OCI-LY7 (cell line): ENCODE measurements around the gene CDH22. TPM values are rescaled to one million over a fixed set of nuclear protein-coding genes. Genes with fewer than 3 reads are reported as not detected.

Experiments
- BruUV-seq: library from RNA; stranded (reverse); fragments of 400-500 nt; replicated peaks from 2 replicates; lab custom pipeline; 2021; lab: Mats Ljungman, UMichigan
- CTCF ChIA-PET: fragments of 300-600 bp; sonication (Branson Sonifier 250); formaldehyde crosslinking; loops from one replicate; lab custom pipeline; 2022; ENCODE audit warnings: antibody characterized with exemption; ENCODE audit not compliant: unreplicated experiment; lab: Charles Lee
- POLR2A ChIA-PET: fragments of 300-600 bp; sonication (Branson Sonifier 250); formaldehyde crosslinking; loops from one replicate; lab custom pipeline; 2022; ENCODE audit warnings: antibody characterized with exemption; lab: Charles Lee
- DNase-seq: peaks from one replicate; pipeline ENCODE4 v3.0.0-alpha.2; 2015; ENCODE audit warnings: low spot score
- H2AFZ ChIP-seq: fragments of 200-600 bp; sonication (generic), shearing (Covaris generic); 2 replicates; pipeline ENCODE4 v1.6.1; 2014; ENCODE audit warnings: mild to moderate bottlenecking, antibody characterized with exemption, low read length, moderate library complexity
- H3K27ac ChIP-seq: fragments of 200-600 bp; sonication (generic); 2 replicates; pipeline ENCODE4 v1.5.1; 2014; ENCODE audit warnings: mixed run types, low read depth, mild to moderate bottlenecking, moderate library complexity, low read length, inconsistent platforms; ENCODE audit not compliant: poor library complexity, severe bottlenecking
- H3K36me3 ChIP-seq: fragments of 200-600 bp; sonication (generic); 2 replicates; pipeline ENCODE4 v1.6.1; 2014; ENCODE audit warnings: mild to moderate bottlenecking, antibody characterized with exemption, low read length, moderate library complexity, mixed read lengths; ENCODE audit not compliant: insufficient read depth
- H3K4me1 ChIP-seq: fragments of 200-600 bp; sonication (generic); 2 replicates; pipeline ENCODE4 v1.5.1; 2014; ENCODE audit warnings: mild to moderate bottlenecking, low read length; ENCODE audit not compliant: insufficient read depth, poor library complexity, severe bottlenecking
- H3K4me2 ChIP-seq: fragments of 200-600 bp; sonication (generic); 2 replicates; pipeline ENCODE4 v1.6.1; 2014; ENCODE audit warnings: mild to moderate bottlenecking, low read length
- H3K4me3 ChIP-seq: fragments of 200-600 bp; sonication (generic); 2 replicates; pipeline ENCODE4 v1.5.1; 2014; ENCODE audit warnings: mild to moderate bottlenecking, low read depth, low read length; ENCODE audit not compliant: poor library complexity, severe bottlenecking
- H3K79me2 ChIP-seq: fragments of 200-600 bp; sonication (generic); 2 replicates; pipeline ENCODE4 v1.6.1; 2016; ENCODE audit warnings: low read depth, mild to moderate bottlenecking, low read length, moderate library complexity, mixed read lengths; ENCODE audit not compliant: insufficient read depth
- H3K9me2 ChIP-seq: fragments of 200-600 bp; sonication (generic); 2 replicates; pipeline ENCODE4 v1.6.1; 2016; ENCODE audit warnings: mild to moderate bottlenecking, low read length, mixed read lengths; ENCODE audit not compliant: insufficient read depth
- H3K9me3 ChIP-seq: fragments of 200-600 bp; sonication (generic); 2 replicates; pipeline ENCODE4 v1.6.1; 2014; ENCODE audit warnings: mild to moderate bottlenecking, mixed run types, low read length, mixed read lengths
- H4K20me1 ChIP-seq: fragments of 200-600 bp; sonication (generic); 2 replicates; pipeline ENCODE4 v1.6.1; 2014; ENCODE audit warnings: mild to moderate bottlenecking, antibody characterized with exemption, low read length, moderate library complexity, mixed read lengths; ENCODE audit not compliant: insufficient read depth
- EZH2phosphoT487 ChIP-seq: fragments of 200-600 bp; sonication (generic); IDR thresholded peaks from 2 replicates; pipeline ENCODE4 v1.6.1; 2018; ENCODE audit warnings: low read depth, borderline replicate concordance, mild to moderate bottlenecking, mixed run types, antibody characterized with exemption, low read length, moderate library complexity, mixed read lengths
- intact Hi-C: fragments of 100-400 bp; cut with micrococcal nuclease; formaldehyde crosslinking; loops from one replicate; pipeline ENCODE4 v1.10.0; 2022; ENCODE audit not compliant: unreplicated experiment
- total RNA-seq, 2 experiments: library from RNA; depleted of rRNA in 1 of 2; stranded (reverse); fragments of >200 nt in 1 of 2; shearing (Covaris generic) in 1 of 2; gene quantifications; 2 replicates each; pipeline ENCODE4 v1.2.3, GENCODE V29; 2014 to 2022
- TF ChIP-seq, protein P1 (sequence below): fragments of 200-600 bp; sonication (generic); conservative IDR thresholded peaks from 2 replicates; pipeline ENCODE4 v1.5.1; 2014; ENCODE audit warnings: mild to moderate bottlenecking, antibody characterized with exemption, low read length, moderate library complexity, mixed read lengths

CDH22 gene
- total RNA-seq, 2 experiments from 2014 or later: not detected

DNA sequence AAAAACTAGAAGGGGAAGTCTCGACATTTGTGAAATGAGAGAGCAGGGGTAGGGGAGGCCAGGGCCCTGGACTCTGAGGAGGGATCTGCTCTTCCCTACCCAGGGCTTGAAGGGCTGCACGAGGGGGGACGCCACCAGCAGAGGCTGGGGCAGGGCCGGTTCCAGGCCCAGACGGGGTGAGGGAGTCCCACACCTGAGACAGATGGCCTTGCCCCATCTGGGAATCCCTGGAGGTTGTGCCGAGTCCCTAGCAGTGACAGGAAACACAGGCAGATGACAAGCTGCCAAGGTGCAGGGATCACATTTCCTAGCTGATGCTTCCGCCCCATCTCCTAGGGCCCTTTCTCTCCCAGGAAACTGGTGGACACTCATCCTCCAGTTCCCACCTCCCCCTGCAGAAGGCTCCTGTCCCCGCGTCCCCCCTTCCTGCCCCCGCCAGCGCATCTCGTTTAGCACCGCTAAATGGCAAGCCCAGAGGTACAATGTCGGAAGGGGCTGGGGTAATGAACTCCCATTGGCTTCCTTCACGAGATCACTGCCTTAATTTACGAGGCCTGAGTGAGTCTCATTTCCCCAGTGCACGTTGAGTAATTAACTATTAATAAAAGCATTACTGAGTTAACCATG, 35.2 kb upstream of the CDH22 start:
- ChIA-PET CTCF (no interaction called here), POLR2A (no interaction called here)
- intact Hi-C loops: no loop called here
- no peaks in the 10 kb centered on the region for H3K36me3 ChIP-seq
- DNase-seq: no peak
- H3K4me2 ChIP-seq: no peak overlapping the region
- no peaks in the 10 kb centered on the region for H3K9me3 ChIP-seq
- no peak overlapping the region for H3K27ac ChIP-seq
- no peaks in the 10 kb centered on the region for H4K20me1 ChIP-seq
- no peak overlapping the region for H3K4me3 ChIP-seq
- TF ChIP-seq EZH2phosphoT487: no peak
- TF ChIP-seq, protein P1, sequence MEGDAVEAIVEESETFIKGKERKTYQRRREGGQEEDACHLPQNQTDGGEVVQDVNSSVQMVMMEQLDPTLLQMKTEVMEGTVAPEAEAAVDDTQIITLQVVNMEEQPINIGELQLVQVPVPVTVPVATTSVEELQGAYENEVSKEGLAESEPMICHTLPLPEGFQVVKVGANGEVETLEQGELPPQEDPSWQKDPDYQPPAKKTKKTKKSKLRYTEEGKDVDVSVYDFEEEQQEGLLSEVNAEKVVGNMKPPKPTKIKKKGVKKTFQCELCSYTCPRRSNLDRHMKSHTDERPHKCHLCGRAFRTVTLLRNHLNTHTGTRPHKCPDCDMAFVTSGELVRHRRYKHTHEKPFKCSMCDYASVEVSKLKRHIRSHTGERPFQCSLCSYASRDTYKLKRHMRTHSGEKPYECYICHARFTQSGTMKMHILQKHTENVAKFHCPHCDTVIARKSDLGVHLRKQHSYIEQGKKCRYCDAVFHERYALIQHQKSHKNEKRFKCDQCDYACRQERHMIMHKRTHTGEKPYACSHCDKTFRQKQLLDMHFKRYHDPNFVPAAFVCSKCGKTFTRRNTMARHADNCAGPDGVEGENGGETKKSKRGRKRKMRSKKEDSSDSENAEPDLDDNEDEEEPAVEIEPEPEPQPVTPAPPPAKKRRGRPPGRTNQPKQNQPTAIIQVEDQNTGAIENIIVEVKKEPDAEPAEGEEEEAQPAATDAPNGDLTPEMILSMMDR: no peak
- no TSS peak for BruUV-seq
- no peak overlapping the region for H2AFZ ChIP-seq
- H3K79me2 ChIP-seq: no peaks in the 10 kb centered on the region
- no peaks in the 10 kb centered on the region for H3K4me1 ChIP-seq
- no peaks in the 10 kb centered on the region for H3K9me2 ChIP-seq

GRCh38 chr20:46342451-46343347, 34.4 kb upstream of the CDH22 start:
- no TSS peak for BruUV-seq
- Histone ChIP-seq H3K36me3 (no peaks in the 10 kb centered on the region), H3K79me2 (no peaks in the 10 kb centered on the region), H3K4me1 (no peaks in the 10 kb centered on the region), H3K4me2 (no peak overlapping the region), H3K27ac (no peak overlapping the region), H3K9me3 (no peaks in the 10 kb centered on the region), H3K4me3 (no peak overlapping the region), H4K20me1 (no peaks in the 10 kb centered on the region), H3K9me2 (no peaks in the 10 kb centered on the region), H2AFZ (no peak overlapping the region)
- intact Hi-C loops: no loop called here
- no peak for TF ChIP-seq EZH2phosphoT487
- TF ChIP-seq, protein P1: no peak
- ChIA-PET CTCF (no interaction called here), POLR2A (no interaction called here)
- no peak for DNase-seq

DNA sequence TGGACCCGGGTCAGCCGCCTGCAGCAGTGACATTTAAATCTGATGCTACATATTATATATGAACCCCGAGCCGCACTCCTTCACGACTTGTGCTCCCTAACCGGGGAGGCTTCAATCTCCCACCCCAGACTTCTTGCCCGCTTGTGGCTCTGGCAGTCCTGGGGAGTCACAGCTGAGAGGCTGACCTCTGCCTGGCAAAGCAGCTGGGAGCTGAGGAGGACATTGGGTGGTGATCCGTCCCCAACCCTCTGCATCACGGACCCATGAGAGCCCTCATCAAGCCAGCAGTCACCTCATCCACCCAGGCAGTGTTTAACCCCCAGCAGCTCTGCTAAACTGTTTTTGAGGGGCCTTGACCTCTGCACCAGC, 33.7 kb upstream of the CDH22 start:
- H3K4me1 ChIP-seq: no peaks in the 10 kb centered on the region
- no peaks in the 10 kb centered on the region for H3K36me3 ChIP-seq
- H2AFZ ChIP-seq: no peak overlapping the region
- H3K4me3 ChIP-seq: no peak overlapping the region
- H3K79me2 ChIP-seq: no peaks in the 10 kb centered on the region
- no peaks in the 10 kb centered on the region for H4K20me1 ChIP-seq
- no peaks in the 10 kb centered on the region for H3K9me2 ChIP-seq
- BruUV-seq: no TSS peak
- POLR2A ChIA-PET: no interaction called here
- TF ChIP-seq EZH2phosphoT487: no peak
- TF ChIP-seq, protein P1: no peak
- H3K9me3 ChIP-seq: no peaks in the 10 kb centered on the region
- CTCF ChIA-PET: no interaction called here
- intact Hi-C loops: no loop called here
- DNase-seq: no peak
- no peak overlapping the region for H3K4me2 ChIP-seq
- no peak overlapping the region for H3K27ac ChIP-seq
